HG03460 (cell line): Measurements from ENCODE around the gene PGC.
"Not testable (repeated sequence)": the region's sequence is repeated elsewhere in the genome, so short reads cannot be mapped to it uniquely, and the experiment has no call there.

Source experiments
- ATAC-seq: cut with Tn5 transposase; IDR thresholded peaks from one replicate; pipeline ENCODE4 v1.9.1; 2021; ENCODE audit not compliant: unreplicated experiment

The PGC gene

GRCh38 chr6:41777551-41778285 lies 30.5 kb upstream of the PGC start:
- no peak for ATAC-seq

GRCh38 chr6:41775293-41775882 lies 28.2 kb upstream of the PGC start:
- ATAC-seq = no peak

GRCh38 chr6:41774841-41775240 lies 27.6 kb upstream of the PGC start:
- ATAC-seq = no peak

- ATAC-seq = no peak
Observed at GRCh38 chr6:41771058-41771983, 24.1 kb upstream of the PGC start.

- ATAC-seq = no peak
Observed at GRCh38 chr6:41770381-41771057, 23.3 kb upstream of the PGC start.

- ATAC-seq = no peak
Observed at GRCh38 chr6:41769376-41769775, 22.2 kb upstream of the PGC start.

GRCh38 chr6:41768545-41769308 lies 21.5 kb upstream of the PGC start:
- no peak for ATAC-seq

GRCh38 chr6:41767112-41767833 lies 20.1 kb upstream of the PGC start:
- ATAC-seq = no peak

GRCh38 chr6:41766043-41766664 lies 19.0 kb upstream of the PGC start:
- ATAC-seq = not testable (repeated sequence)

- no peak for ATAC-seq
Observed at GRCh38 chr6:41763470-41763869, 16.3 kb upstream of the PGC start.

- no peak for ATAC-seq
Observed at GRCh38 chr6:41759905-41760579, 12.8 kb upstream of the PGC start.

GRCh38 chr6:41759106-41759904 lies 12.1 kb upstream of the PGC start:
- no peak for ATAC-seq

GRCh38 chr6:41758641-41759035 lies 11.4 kb upstream of the PGC start:
- ATAC-seq = no peak

- no peak for ATAC-seq
Observed at GRCh38 chr6:41757931-41758640, 10.9 kb upstream of the PGC start.

GRCh38 chr6:41757271-41757670 lies 10.1 kb upstream of the PGC start:
- ATAC-seq = no peak

GRCh38 chr6:41756354-41756753 lies 9.2 kb upstream of the PGC start:
- ATAC-seq = no peak

GRCh38 chr6:41755895-41756294 lies 8.7 kb upstream of the PGC start:
- ATAC-seq = no peak
